DND-41 (cell line): Measurements from ENCODE around the gene PPARD.

Experiments
- CTCF ChIP-seq: IDR thresholded peaks from 2 replicates; pipeline ENCODE4 v1.5.1; 2012; ENCODE audit warnings: borderline replicate concordance, low read length, moderate library complexity, mild to moderate bottlenecking; ENCODE audit not compliant: poor library complexity, severe bottlenecking; ENCODE audit errors: extremely low read depth
- EZH2 ChIP-seq: IDR thresholded peaks from 3 replicates; pipeline ENCODE4 v1.6.1; 2012; ENCODE audit warnings: borderline replicate concordance, low read depth, mild to moderate bottlenecking, moderate library complexity, low read length, inconsistent platforms; ENCODE audit not compliant: severe bottlenecking

- no peak for TF ChIP-seq CTCF
- no peak for TF ChIP-seq EZH2
Measured at GRCh38 chr6:35469751-35470662, 127.6 kb downstream of the PPARD start.
